ENCODE results near the gene C10orf71.

DNA sequence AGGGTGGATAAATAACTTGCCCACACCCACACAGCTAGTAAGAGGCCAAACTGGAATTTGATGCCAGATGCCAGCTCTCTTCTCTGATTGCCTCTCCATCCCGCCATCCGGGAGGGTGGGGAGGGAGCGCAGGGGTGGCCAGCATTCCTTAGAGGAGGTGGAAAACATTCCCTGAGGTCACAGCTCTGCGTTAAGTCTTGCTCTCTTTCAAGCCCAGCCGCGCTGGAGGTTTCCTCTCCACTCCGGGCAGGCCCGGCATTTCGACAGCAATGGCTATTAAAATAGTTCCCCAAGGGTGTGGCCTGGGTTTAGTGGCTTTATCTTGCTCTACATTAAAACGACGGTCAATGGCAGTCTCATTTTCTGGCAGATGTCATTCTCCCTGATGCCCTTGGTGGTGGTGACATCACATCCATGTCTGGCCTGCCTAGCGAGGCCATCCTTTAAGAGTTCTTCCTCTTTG, 16.1 kb upstream of the C10orf71 start:
- TF ChIP-seq POLR2A (IDR thresholded peaks at IDR 0.05) (no peak), POLR2AphosphoS5 (IDR thresholded peaks at IDR 0.05) (no peak)

Data from breast epithelium (tissue), 3 donors.